K562 (cell line): ENCODE results near the gene GPHA2. TPM values are rescaled to one million over a fixed set of nuclear protein-coding genes. Genes with fewer than 3 reads are reported as not detected.
A peak's percentile ranks its signal among the peaks of the same experiment; 100 is the strongest.

Experiments used
- BCOR ChIP-seq: fragments of 450-650 bp; IDR thresholded peaks from 2 replicates; pipeline ENCODE4 v1.6.1; 2016
- CCNT2 ChIP-seq: IDR thresholded peaks from 2 replicates; pipeline ENCODE4 v1.6.1; 2011; ENCODE audit warnings: borderline replicate concordance, low read depth, mild to moderate bottlenecking, moderate library complexity, mixed read lengths, low read length; ENCODE audit not compliant: insufficient read length; ENCODE audit errors: extremely low read depth
- CHD2 ChIP-seq: IDR thresholded peaks from 2 replicates; pipeline ENCODE4 v1.6.1; 2011; ENCODE audit warnings: low read depth, low read length
- ESRRB ChIP-seq: fragments of 250-450 bp; sonication (Bioruptor Pico); IDR thresholded peaks from 2 replicates; pipeline ENCODE4 v1.5.0; 2020; ENCODE audit warnings: mild to moderate bottlenecking, moderate library complexity, borderline replicate concordance
- FOXM1 ChIP-seq, 2 experiments: fragments of 450-650 bp in 1 of 2; sonication (generic) in 1 of 2; formaldehyde crosslinking in 1 of 2; IDR thresholded peaks; 2 replicates each; pipeline versions ENCODE4 v1.6.1 to v1.9.0; 2017 to 2022; ENCODE audit warnings: low read depth in 2 of 2, mild to moderate bottlenecking in 2 of 2, missing genetic modification reagents in 1 of 2, moderate library complexity in 1 of 2
- HDAC6 ChIP-seq: IDR thresholded peaks from 2 replicates; pipeline ENCODE4 v1.6.1; 2012; ENCODE audit warnings: low read depth, mild to moderate bottlenecking, control low read depth, inconsistent platforms, low read length, moderate library complexity
- JUNB ChIP-seq: fragments of 450-650 bp; formaldehyde crosslinking; conservative IDR thresholded peaks from 2 replicates; pipeline ENCODE4 v1.4.0; 2020; ENCODE audit warnings: mild to moderate bottlenecking
- LARP7 ChIP-seq: fragments of 450-650 bp; IDR thresholded peaks from 2 replicates; pipeline ENCODE4 v1.6.1; 2016
- MCM7 ChIP-seq, 2 experiments: fragments of 450-650 bp; IDR thresholded peaks; 2 replicates each; pipeline ENCODE4 v1.6.1; 2016 to 2018
- NFE2L1 ChIP-seq: fragments of 450-650 bp; IDR thresholded peaks from 2 replicates; pipeline ENCODE4 v1.6.1; 2016; ENCODE audit warnings: missing genetic modification characterization, low read depth, mild to moderate bottlenecking, missing compliant biosample characterization, moderate library complexity, borderline replicate concordance
- NONO ChIP-seq, 2 experiments: fragments of 200-400 bp in 1 of 2; fragments of 450-650 bp in 1 of 2; formaldehyde crosslinking in 1 of 2; IDR thresholded peaks; 2 replicates each; pipeline ENCODE4 v1.6.1; 2017; ENCODE audit warnings: low read depth in 2 of 2, mild to moderate bottlenecking in 2 of 2, moderate library complexity in 2 of 2, low read length in 1 of 2
- NRF1 ChIP-seq, 2 experiments: fragments of 450-650 bp; IDR thresholded peaks in 1 of 2; conservative IDR thresholded peaks in 1 of 2; 2 replicates each; pipeline ENCODE4 v1.6.1; 2014; ENCODE audit warnings: mild to moderate bottlenecking in 2 of 2
- POLR2AphosphoS5 ChIP-seq: IDR thresholded peaks from 2 replicates; pipeline ENCODE4 v1.6.1; 2011; ENCODE audit warnings: mild to moderate bottlenecking, low read depth, low read length, moderate library complexity; ENCODE audit not compliant: control insufficient read depth, insufficient read depth
- PTBP1 ChIP-seq: fragments of 200-400 bp; formaldehyde crosslinking; IDR thresholded peaks from 2 replicates; pipeline ENCODE4 v1.6.1; 2017; ENCODE audit warnings: low read depth, low read length
- SIX5 ChIP-seq, 2 experiments: IDR thresholded peaks; 2 replicates each; pipeline ENCODE4 v1.6.1; 2011; ENCODE audit warnings: low read length in 2 of 2, borderline replicate concordance in 1 of 2, low read depth in 1 of 2, mild to moderate bottlenecking in 1 of 2, moderate library complexity in 1 of 2; ENCODE audit not compliant: insufficient read depth in 1 of 2
- SMARCB1 ChIP-seq: IDR thresholded peaks from 2 replicates; pipeline ENCODE4 v1.6.1; 2011; ENCODE audit warnings: improper control_type of control experiment, low read depth; ENCODE audit not compliant: insufficient read length
- TEAD4 ChIP-seq, 2 experiments: sonication (generic) in 1 of 2; formaldehyde crosslinking in 1 of 2; IDR thresholded peaks; 2 replicates each; pipeline versions ENCODE4 v1.6.1 to v1.8.0; 2012 to 2022; ENCODE audit warnings: borderline replicate concordance in 1 of 2, inconsistent platforms in 1 of 2, low read length in 1 of 2, mild to moderate bottlenecking in 1 of 2, missing genetic modification reagents in 1 of 2
- TFE3 ChIP-seq: fragments of 450-650 bp; formaldehyde crosslinking; IDR thresholded peaks from 2 replicates; pipeline ENCODE4 v1.4.0; 2020; ENCODE audit warnings: mild to moderate bottlenecking, mixed read lengths
- ZC3H4 ChIP-seq: sonication (generic); formaldehyde crosslinking; IDR thresholded peaks from 2 replicates; pipeline ENCODE4 v1.9.0; 2021; ENCODE audit warnings: missing genetic modification reagents, borderline replicate concordance
- ZNF165 ChIP-seq: fragments of 250-450 bp; sonication (Bioruptor Pico); IDR thresholded peaks from 2 replicates; pipeline ENCODE4 v1.4.0; 2020; ENCODE audit warnings: borderline replicate concordance
- ZNF280B ChIP-seq: fragments of 250-450 bp; sonication (Bioruptor Pico); IDR thresholded peaks from 2 replicates; pipeline ENCODE4 v1.5.1; 2021; ENCODE audit warnings: mild to moderate bottlenecking
- ZNF696 ChIP-seq: fragments of 250-450 bp; sonication (Bioruptor Pico); conservative IDR thresholded peaks from 2 replicates; pipeline ENCODE4 v1.4.0; 2020; ENCODE audit warnings: mild to moderate bottlenecking, moderate library complexity
- polyA plus RNA-seq, 8 experiments: library from polyadenylated mRNA; depleted of rRNA in 4 of 8; stranded (reverse) in 5 of 8; unstranded in 3 of 8; fragments of >200 nt; fragmentation: Nextera tagmentation in 2 of 8; fragmentation: Illumina TruSeq in 1 of 8; extraction: Ambion mirVana in 2 of 8; extraction: Trizol in 1 of 8; gene quantifications; 2 replicates each; pipeline versions ENCODE4 v1.2.1 to v1.2.3, GENCODE V29; 2011 to 2014; ENCODE audit warnings: inconsistent platforms in 1 of 8, missing spikeins in 1 of 8
- total RNA-seq, 7 experiments: library from RNA; depleted of rRNA in 6 of 7; stranded (reverse); fragments of >200 nt in 6 of 7; fragmentation: Illumina TruSeq in 2 of 7; extraction: Trizol in 2 of 7; gene quantifications; 2 replicates each; pipeline versions ENCODE4 v1.2.1 to v1.2.3, GENCODE V29; 2011 to 2021; ENCODE audit warnings: low replicate concordance in 1 of 7

The GPHA2 gene
- total and polyA plus RNA-seq, 9 of the 15 experiments (the other 6 are each of a cell fraction or from before 2014, with no cell fraction given), result 0.17 to 0.22 TPM; not detected in 7

- TF ChIP-seq CCNT2 (peak; percentile 66), CHD2 (peak; percentile 39; the same call in 1 of the 2 replicates), HDAC6 (no peak), ZNF280B (CRISPR knock-in tag) (no peak), NONO (IDR thresholded peaks at IDR 0.05; ENCODE audit: low read depth in 2 of 2, low read length in 1 of 2) (0 out of 4 replicates have a peak, but pooled peaks of 1 of the 2 experiments have one; percentile 15), NRF1 (conservative IDR thresholded peaks at IDR 0.05 in 1 of 2, IDR thresholded peaks at IDR 0.05 in 1 of 2) (peak; percentile 95), PTBP1 (no peak), NFE2L1 (tag) (no peak), SMARCB1 (no peak), SIX5 (IDR thresholded peaks at IDR 0.05; ENCODE audit: borderline replicate concordance in 1 of 2, insufficient read depth in 1 of 2, low read depth in 1 of 2, low read length in 2 of 2) (no peak), BCOR (no peak), FOXM1 (IDR thresholded peaks at IDR 0.05; ENCODE audit: low read depth) (peak; percentile 79), FOXM1 (CRISPR knock-in tag; IDR thresholded peaks at IDR 0.05; ENCODE audit: low read depth) (no peak), ZNF165 (CRISPR knock-in tag) (no peak), JUNB (CRISPR knock-in tag) (no peak), TEAD4 (IDR thresholded peaks at IDR 0.05; ENCODE audit: low read length) (no peak), TEAD4 (CRISPR knock-in tag; IDR thresholded peaks at IDR 0.05; ENCODE audit: borderline replicate concordance) (no peak), MCM7 (IDR thresholded peaks at IDR 0.05) (no peak), TFE3 (CRISPR knock-in tag) (no peak), ESRRB (CRISPR knock-in tag) (no peak), POLR2AphosphoS5 (peak; percentile 74), LARP7 (no peak), ZC3H4 (CRISPR knock-in tag) (no peak; the same call in 1 of the 2 replicates), ZNF696 (CRISPR knock-in tag) (no peak)
Measured at GRCh38 chr11:64916775-64917662, 18.7 kb downstream of the GPHA2 start, which contains the start of gene ATG2A (continued).
